HUES48 (cell line): ENCODE measurements around the gene FARSA.
"Not testable (repeated sequence)": the region's sequence is repeated elsewhere in the genome, so short reads cannot be mapped to it uniquely, and the experiment has no call there.

Experiments used
- H3K27ac ChIP-seq: one replicate; pipeline ENCODE4 v1.7.0; 2013; ENCODE audit warnings: low read depth, low read length, inconsistent platforms
- H3K27me3 ChIP-seq: 2 replicates; pipeline ENCODE4 v1.6.1; 2013; ENCODE audit warnings: mild to moderate bottlenecking, low read length; ENCODE audit not compliant: control insufficient read depth, insufficient read depth
- H3K36me3 ChIP-seq: 2 replicates; pipeline ENCODE4 v1.6.1; 2013; ENCODE audit warnings: low read length; ENCODE audit not compliant: control insufficient read depth, insufficient read depth
- H3K4me1 ChIP-seq: 2 replicates; pipeline ENCODE4 v1.6.1; 2013; ENCODE audit warnings: mild to moderate bottlenecking, low read length; ENCODE audit not compliant: control insufficient read depth, insufficient read depth
- H3K4me3 ChIP-seq: 2 replicates; pipeline ENCODE4 v1.5.1; 2013; ENCODE audit warnings: mild to moderate bottlenecking, low read depth, low read length
- H3K9ac ChIP-seq: 2 replicates; pipeline ENCODE4 v1.6.1; 2013; ENCODE audit warnings: mild to moderate bottlenecking, low read depth, low read length, moderate library complexity
- H3K9me3 ChIP-seq: 2 replicates; pipeline ENCODE4 v1.6.1; 2013; ENCODE audit warnings: low read length; ENCODE audit not compliant: control insufficient read depth, insufficient read depth

The FARSA gene

GRCh38 chr19:12953138-12953798 is 19.8 kb upstream of the FARSA start:
- Histone ChIP-seq H3K9me3 (no peaks in the 10 kb centered on the region), H3K27ac (peak overlapping the region; percentile 8), H3K9ac (no peak overlapping the region), H3K4me1 (peaks cover 15% of the 10 kb centered on the region), H3K36me3 (peaks cover 65% of the 10 kb centered on the region), H3K27me3 (no peaks in the 10 kb centered on the region), H3K4me3 (no peak overlapping the region)

- no peak overlapping the region for H3K4me3 ChIP-seq
- no peak overlapping the region; the same call in 1 of the 2 replicates for H3K9ac ChIP-seq
- H3K36me3 ChIP-seq: peaks cover 72% of the 10 kb centered on the region
- H3K9me3 ChIP-seq: no peaks in the 10 kb centered on the region
- peaks cover 15% of the 10 kb centered on the region for H3K4me1 ChIP-seq
- H3K27ac ChIP-seq: peak overlapping the region; percentile 47
- H3K27me3 ChIP-seq: no peaks in the 10 kb centered on the region
These were observed 19.1 kb upstream of the FARSA start for GRCh38 chr19:12952488-12953137.

- H3K9ac ChIP-seq, H3K27me3 ChIP-seq, H3K9me3 ChIP-seq, H3K4me3 ChIP-seq: not testable (repeated sequence)
- Histone ChIP-seq H3K4me1 (peaks cover 18% of the 10 kb centered on the region), H3K36me3 (peaks cover 73% of the 10 kb centered on the region), H3K27ac (peak overlapping the region; percentile 4)
These were observed 18.5 kb upstream of the FARSA start for GRCh38 chr19:12952050-12952449.

DNA sequence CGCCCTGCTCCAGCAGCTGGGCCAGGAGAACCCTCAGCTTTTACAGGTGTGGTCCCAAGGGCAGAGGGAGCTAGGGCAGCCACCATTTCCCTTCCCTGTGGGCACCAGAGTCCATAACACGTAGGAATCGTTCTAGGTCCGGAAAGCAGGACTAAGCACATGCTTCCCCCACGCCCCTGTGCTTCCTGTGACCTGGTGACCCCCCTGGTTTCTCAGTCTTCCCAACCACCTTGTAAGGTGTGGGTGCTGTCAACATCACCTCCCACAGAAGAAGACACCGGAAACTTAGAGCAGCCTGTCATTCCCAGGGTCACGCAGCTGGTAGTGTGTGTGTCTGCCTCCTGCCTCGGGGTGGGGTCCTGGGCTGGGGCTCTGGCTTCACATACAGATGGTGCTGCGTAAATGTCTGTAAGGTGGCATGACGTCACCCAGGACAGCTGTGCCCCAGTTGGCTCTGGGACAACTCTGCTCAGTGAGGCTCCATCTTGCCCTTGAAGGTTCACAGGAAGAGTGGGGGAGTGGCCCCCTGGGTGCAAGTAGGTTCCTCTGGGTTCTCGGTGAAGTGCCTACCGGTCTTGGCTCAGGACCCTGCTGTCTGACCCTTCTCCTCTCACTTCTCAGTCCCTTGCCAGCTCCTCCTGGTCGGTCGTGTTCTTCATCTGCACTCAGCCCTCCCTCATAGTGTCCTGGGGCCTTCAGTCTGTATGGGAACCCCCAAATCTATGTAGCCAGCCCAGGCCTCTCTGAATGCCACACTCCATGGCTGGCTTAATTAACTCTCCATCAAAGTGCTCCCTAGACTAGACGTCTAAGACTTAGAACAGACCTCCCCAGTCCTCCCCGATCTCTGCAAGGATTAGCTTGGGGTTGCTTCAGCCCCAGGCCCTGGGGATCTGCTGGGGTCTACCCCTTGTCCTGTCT is 16.1 kb upstream of the FARSA start:
- Histone ChIP-seq H3K4me1 (0 out of 2 replicates have a peak, but pooled peaks cover 14% of the 10 kb centered on the region), H3K27ac (no peak overlapping the region), H3K9me3 (no peaks in the 10 kb centered on the region), H3K36me3 (peaks cover 70% of the 10 kb centered on the region), H3K9ac (no peak overlapping the region), H3K4me3 (no peak overlapping the region), H3K27me3 (no peaks in the 10 kb centered on the region)

GRCh38 chr19:12948612-12949362 is 15.3 kb upstream of the FARSA start:
- Histone ChIP-seq H3K36me3 (peaks cover 70% of the 10 kb centered on the region), H3K27ac (no peak overlapping the region), H3K4me3 (no peak overlapping the region), H3K4me1 (0 out of 2 replicates have a peak, but pooled peaks cover 14% of the 10 kb centered on the region), H3K27me3 (no peaks in the 10 kb centered on the region), H3K9ac (no peak overlapping the region), H3K9me3 (no peaks in the 10 kb centered on the region)

DNA sequence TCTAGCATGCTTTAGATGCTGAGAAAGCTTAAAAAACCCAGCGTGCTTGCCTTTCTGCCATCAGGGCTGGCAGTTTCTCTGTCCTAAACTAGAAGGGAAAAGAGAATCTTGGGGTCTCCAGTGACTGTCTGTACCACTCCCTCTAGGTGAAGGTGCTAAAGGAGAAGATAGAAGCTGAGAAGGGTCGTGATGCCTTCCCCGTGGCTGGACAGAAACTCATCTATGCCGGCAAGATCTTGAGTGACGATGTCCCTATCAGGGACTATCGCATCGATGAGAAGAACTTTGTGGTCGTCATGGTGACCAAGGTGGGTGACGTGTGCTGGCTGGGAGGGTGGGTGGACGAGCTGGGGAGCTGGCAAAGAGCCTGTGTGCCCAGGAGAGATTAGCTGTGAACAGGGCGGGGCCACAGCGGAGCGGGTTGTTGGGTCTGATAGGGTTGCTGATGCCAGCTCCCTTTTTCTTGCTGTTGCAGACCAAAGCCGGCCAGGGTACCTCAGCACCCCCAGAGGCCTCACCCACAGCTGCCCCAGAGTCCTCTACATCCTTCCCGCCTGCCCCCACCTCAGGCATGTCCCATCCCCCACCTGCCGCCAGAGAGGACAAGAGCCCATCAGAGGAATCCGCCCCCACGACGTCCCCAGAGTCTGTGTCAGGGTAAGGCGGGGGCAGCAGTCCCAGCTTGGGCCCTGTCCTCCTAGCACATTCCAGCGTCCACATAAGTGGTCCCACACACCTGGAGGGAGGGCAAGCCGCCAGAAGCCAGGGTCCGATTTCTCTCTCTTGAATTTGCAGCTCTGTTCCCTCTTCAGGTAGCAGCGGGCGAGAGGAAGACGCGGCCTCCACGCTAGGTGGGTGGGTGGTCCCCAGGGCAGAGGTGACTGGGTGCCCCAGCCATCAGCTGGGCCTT is 14.4 kb upstream of the FARSA start:
- Histone ChIP-seq H3K27ac (no peak overlapping the region), H3K9me3 (no peaks in the 10 kb centered on the region), H3K4me1 (0 out of 2 replicates have a peak, but pooled peaks cover 14% of the 10 kb centered on the region), H3K4me3 (no peak overlapping the region), H3K9ac (no peak overlapping the region), H3K27me3 (no peaks in the 10 kb centered on the region), H3K36me3 (peaks cover 70% of the 10 kb centered on the region)

DNA sequence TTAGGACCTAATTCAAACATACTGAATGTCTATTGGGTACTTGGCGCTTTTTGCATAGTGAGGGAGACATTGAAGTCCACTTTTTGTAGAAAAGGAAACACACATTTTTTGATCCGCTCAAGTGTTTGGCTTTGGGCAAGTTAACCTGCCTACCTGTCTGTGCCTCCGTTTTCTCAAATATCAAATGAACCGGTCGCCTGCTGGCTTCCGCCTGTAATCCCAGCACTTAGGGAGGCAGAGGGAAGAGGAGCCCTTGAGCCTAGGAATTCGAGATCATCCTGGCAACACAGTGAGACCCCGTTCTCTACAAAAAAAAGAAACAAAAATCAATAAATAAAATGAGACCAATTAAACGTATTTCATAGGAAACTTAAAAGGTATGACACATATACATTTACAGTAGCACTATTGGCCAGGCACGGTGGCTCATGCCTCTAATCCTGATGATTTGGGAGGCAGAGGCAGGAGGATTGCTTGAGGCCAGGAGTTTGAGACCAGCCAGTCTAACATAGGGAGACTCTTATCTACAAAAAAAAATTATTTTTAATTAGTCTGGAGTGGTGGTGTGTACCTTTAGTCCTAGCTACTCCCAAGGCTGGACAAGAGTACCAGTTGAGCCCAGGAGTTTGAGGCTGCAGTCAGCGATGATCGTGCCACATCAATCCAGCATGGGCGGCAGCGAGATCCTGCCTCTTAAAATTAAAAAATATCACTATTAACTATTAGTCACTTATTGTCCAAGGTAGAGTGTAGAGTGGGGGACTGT is 13.4 kb upstream of the FARSA start:
- H3K36me3 ChIP-seq: peaks cover 72% of the 10 kb centered on the region
- H3K4me1 ChIP-seq: 0 out of 2 replicates have a peak, but pooled peaks cover 8% of the 10 kb centered on the region
- peak overlapping the region; percentile 87 for H3K4me3 ChIP-seq
- H3K9me3 ChIP-seq: no peaks in the 10 kb centered on the region
- peak overlapping the region; percentile 100 for H3K27ac ChIP-seq
- no peaks in the 10 kb centered on the region for H3K27me3 ChIP-seq
- peak overlapping the region; percentile 83 for H3K9ac ChIP-seq

DNA sequence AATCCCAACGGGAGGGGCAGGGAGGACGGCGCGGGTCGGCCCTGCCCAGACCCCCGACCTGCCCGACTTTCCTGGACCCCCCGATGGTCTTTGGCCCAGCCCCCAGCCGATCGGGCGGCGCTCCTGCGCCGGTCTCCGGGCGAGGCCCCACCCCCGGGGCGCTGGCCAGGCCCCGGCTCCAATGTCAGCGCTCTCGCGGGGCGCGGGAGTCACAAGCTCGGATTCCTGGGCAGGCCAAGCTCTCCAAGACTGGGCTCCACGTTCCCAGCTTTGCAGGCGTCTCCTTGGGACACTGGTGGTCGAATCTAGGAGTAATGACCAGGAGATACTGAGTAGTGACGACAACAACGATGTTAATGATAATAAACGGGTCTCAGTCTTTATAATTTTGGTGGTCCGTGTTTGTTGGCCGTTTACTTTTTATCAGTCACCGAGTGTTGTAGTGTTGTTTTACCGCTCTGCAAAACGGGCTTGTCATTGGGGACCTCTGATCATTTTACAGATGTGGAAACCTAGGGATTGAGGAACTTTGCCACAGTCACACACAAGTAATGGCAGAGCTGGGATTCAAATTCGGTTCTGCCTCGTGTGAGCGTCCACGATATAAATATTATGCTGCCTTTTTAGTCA is 12.7 kb upstream of the FARSA start:
- Histone ChIP-seq H3K36me3 (peaks cover 73% of the 10 kb centered on the region), H3K27ac (peak overlapping the region; percentile 100), H3K4me3 (peak overlapping the region; percentile 87), H3K27me3 (no peaks in the 10 kb centered on the region), H3K9ac (peak overlapping the region; percentile 83), H3K9me3 (no peaks in the 10 kb centered on the region), H3K4me1 (0 out of 2 replicates have a peak, but pooled peaks cover 8% of the 10 kb centered on the region)

DNA sequence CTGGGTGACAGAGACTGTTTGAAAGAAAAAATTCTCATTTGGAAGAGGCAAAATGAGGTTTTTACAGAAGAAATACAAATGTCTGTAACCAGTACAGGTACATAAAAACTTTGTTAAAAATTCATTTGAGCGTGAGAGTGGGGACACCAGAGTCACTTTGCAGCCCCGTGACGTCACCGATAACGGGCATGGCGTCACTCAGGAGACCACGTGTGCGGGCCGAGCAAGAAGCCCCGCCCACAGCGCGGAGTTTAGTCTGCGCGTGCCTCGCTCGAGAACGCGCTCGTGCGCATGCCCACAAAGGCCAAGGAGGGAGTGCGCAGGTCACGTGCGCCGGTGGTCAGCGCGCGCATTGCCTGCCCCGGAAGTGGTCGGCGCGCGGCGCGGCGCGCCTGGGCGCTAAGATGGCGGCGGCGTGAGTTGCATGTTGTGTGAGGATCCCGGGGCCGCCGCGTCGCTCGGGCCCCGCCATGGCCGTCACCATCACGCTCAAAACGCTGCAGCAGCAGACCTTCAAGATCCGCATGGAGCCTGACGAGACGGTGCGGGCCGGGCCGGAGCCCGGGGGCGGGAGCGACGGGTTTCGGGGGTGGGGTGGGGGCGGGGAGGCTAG is 12.1 kb upstream of the FARSA start, which contains the start of gene RAD23A:
RAD23A (plus strand) TSS at position 384 of the 613 bp plus-strand sequence; CDS start at position 471, 87 bp downstream.
- Histone ChIP-seq H3K36me3 (peaks cover 73% of the 10 kb centered on the region), H3K9ac (peak within 1 kb of the TSS; percentile 90), H3K4me3 (peak within 1 kb of the TSS; percentile 87), H3K27ac (peak within 1 kb of the TSS; percentile 100), H3K4me1 (peaks cover 8% of the 10 kb centered on the region; the same call in 1 of the 2 replicates), H3K9me3 (no peaks in the 10 kb centered on the region), H3K27me3 (no peaks in the 10 kb centered on the region)
